Peyer's patch (tissue), 4 donors: ENCODE data around the gene BANP.

Experiments used
- POLR2A ChIP-seq, 2 donors: fragments of 450-650 bp; IDR thresholded peaks; one replicate each; pipeline ENCODE4 v1.5.1; 2017; ENCODE audit warnings: antibody characterized with exemption in 2 of 2, mild to moderate bottlenecking in 2 of 2, moderate library complexity in 2 of 2
- TF ChIP-seq, protein P1 (sequence below), 6 experiments: fragments of 450-650 bp in 4 of 6; fragments of 200-600 bp in 2 of 6; sonication (generic) in 1 of 6; IDR thresholded peaks; one replicate each; pipeline ENCODE4 v1.5.1; 2017 to 2019; ENCODE audit warnings: antibody characterized with exemption in 6 of 6, mild to moderate bottlenecking in 3 of 6, moderate library complexity in 1 of 6

DNA sequence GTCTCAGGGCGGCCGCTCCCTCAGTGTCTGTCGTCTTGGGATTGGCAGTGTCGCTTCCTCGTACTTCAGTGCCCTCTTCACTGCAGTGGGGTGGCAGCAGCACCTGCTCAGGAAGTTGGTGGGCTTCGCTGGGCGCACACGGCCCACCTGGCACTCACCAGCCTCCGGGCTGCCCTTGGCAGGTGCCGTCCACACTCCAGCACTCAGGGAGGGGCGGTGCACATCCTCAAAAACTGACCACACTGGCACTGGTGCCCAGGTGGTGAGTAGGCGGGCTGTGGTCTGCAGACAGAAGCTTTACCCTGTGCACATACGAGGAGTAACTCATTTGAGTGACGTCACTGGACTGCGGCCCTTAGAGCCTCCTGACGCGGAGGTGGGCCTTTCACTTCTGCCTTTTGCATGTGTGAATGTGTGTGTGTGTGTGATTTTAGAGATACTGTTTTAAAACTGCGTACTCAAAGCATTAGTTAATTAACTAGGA lies 94.6 kb downstream of the BANP start:
- TF ChIP-seq, protein P1, sequence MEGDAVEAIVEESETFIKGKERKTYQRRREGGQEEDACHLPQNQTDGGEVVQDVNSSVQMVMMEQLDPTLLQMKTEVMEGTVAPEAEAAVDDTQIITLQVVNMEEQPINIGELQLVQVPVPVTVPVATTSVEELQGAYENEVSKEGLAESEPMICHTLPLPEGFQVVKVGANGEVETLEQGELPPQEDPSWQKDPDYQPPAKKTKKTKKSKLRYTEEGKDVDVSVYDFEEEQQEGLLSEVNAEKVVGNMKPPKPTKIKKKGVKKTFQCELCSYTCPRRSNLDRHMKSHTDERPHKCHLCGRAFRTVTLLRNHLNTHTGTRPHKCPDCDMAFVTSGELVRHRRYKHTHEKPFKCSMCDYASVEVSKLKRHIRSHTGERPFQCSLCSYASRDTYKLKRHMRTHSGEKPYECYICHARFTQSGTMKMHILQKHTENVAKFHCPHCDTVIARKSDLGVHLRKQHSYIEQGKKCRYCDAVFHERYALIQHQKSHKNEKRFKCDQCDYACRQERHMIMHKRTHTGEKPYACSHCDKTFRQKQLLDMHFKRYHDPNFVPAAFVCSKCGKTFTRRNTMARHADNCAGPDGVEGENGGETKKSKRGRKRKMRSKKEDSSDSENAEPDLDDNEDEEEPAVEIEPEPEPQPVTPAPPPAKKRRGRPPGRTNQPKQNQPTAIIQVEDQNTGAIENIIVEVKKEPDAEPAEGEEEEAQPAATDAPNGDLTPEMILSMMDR (IDR thresholded peaks at IDR 0.05): no peak
- TF ChIP-seq POLR2A (IDR thresholded peaks at IDR 0.05): no peak
